ENCODE results near the gene PHF21A.
"Not testable (repeated sequence)": the region's sequence is repeated elsewhere in the genome, so short reads cannot be mapped to it uniquely, and the experiment has no call there.

Gene PHF21A

GRCh38 chr11:45918962-45919675 lies 202.1 kb downstream of the PHF21A start:
- DNase-seq, result no peak

- peak; percentile 62 for DNase-seq
Observed at GRCh38 chr11:45918331-45918941, 202.8 kb downstream of the PHF21A start.

- peak; percentile 94 for DNase-seq
Observed at GRCh38 chr11:45917623-45918330, 203.5 kb downstream of the PHF21A start, which contains the start of gene PEX16. Gene PEX16 (minus strand): TSS chr11:45917877. CDS start chr11:45917811, 66 bp downstream.

GRCh38 chr11:45917286-45917622 lies 204.0 kb downstream of the PHF21A start:
- peak; percentile 23 for DNase-seq

- no peak for DNase-seq
Observed at GRCh38 chr11:45915446-45915845, 205.8 kb downstream of the PHF21A start.

GRCh38 chr11:45913942-45914635 lies 207.2 kb downstream of the PHF21A start:
- no peak for DNase-seq

GRCh38 chr11:45913514-45913913 lies 207.7 kb downstream of the PHF21A start:
- no peak for DNase-seq

GRCh38 chr11:45910623-45911022 lies 210.6 kb downstream of the PHF21A start:
- DNase-seq, result no peak

GRCh38 chr11:45909594-45910475 lies 211.4 kb downstream of the PHF21A start:
- no peak for DNase-seq

GRCh38 chr11:45907911-45908370 lies 213.3 kb downstream of the PHF21A start:
- DNase-seq, result no peak

- DNase-seq, result no peak
Observed at GRCh38 chr11:45906965-45907611, 214.2 kb downstream of the PHF21A start, which contains the start of gene FREY1. Gene FREY1 (minus strand): TSS chr11:45907271. CDS start chr11:45907245, 26 bp downstream.

- no peak for DNase-seq
Observed at GRCh38 chr11:45906096-45906682, 215.1 kb downstream of the PHF21A start.

- DNase-seq, result not testable (repeated sequence)
Observed at GRCh38 chr11:45905576-45905975, 215.7 kb downstream of the PHF21A start.

GRCh38 chr11:45905095-45905494 lies 216.2 kb downstream of the PHF21A start:
- DNase-seq, result no peak

GRCh38 chr11:45904309-45904915 lies 216.8 kb downstream of the PHF21A start:
- DNase-seq, result no peak

GRCh38 chr11:45902452-45903380 lies 218.5 kb downstream of the PHF21A start:
- DNase-seq, result no peak

GRCh38 chr11:45901626-45902025 lies 219.6 kb downstream of the PHF21A start:
- DNase-seq, result no peak

- no peak for DNase-seq
Observed at GRCh38 chr11:45900916-45901617, 220.2 kb downstream of the PHF21A start.

Data from stimulated activated CD4-positive, alpha-beta T cell treated with anti-CD3 and anti-CD28 coated beads, Interleukin-4, amount 100 ng/mL, for 1 hour (primary cell).